ENCODE data around the gene PSMD11.

Gene PSMD11

GRCh38 chr17:32515677-32516383 is 71.5 kb downstream of the PSMD11 start:
- Histone ChIP-seq H3K79me2 (ENCODE audit: insufficient read depth, low read length) (no peaks in the 10 kb centered on the region), H3K4me2 (ENCODE audit: low read length) (no peak overlapping the region), H3K4me3 (ENCODE audit: low read depth, low read length, poor library complexity, severe bottlenecking) (no peak overlapping the region), H2AFZ (ENCODE audit: low read length) (no peak overlapping the region), H4K20me1 (ENCODE audit: insufficient read depth, low read length) (no peaks in the 10 kb centered on the region), H3K9ac (ENCODE audit: low read length) (no peak overlapping the region), H3K9me2 (ENCODE audit: low read depth, low read length) (no peaks in the 10 kb centered on the region), H3K27me3 (ENCODE audit: insufficient read depth, low read length) (peaks cover 5% of the 10 kb centered on the region), H3K9me3 (ENCODE audit: low read length) (no peaks in the 10 kb centered on the region), H3K27ac (ENCODE audit: low read depth, low read length, poor library complexity, severe bottlenecking) (no peak overlapping the region), H3F3A (ENCODE audit: insufficient read depth, low read length) (no peaks in the 10 kb centered on the region), H3K36me3 (ENCODE audit: insufficient read depth, low read length) (no peaks in the 10 kb centered on the region), H3K4me1 (ENCODE audit: insufficient read depth, low read length, severe bottlenecking) (peaks cover 13% of the 10 kb centered on the region)
- TF ChIP-seq CTCF (IDR thresholded peaks at IDR 0.05; ENCODE audit: low read length) (no peak), EZH2 (IDR thresholded peaks at IDR 0.05; ENCODE audit: borderline replicate concordance, low read length) (no peak)

- Histone ChIP-seq H3K9ac (ENCODE audit: low read length) (no peak overlapping the region), H3K36me3 (ENCODE audit: insufficient read depth, low read length) (no peaks in the 10 kb centered on the region), H3K27ac (ENCODE audit: low read depth, low read length, poor library complexity, severe bottlenecking) (no peak overlapping the region), H3K9me3 (ENCODE audit: low read length) (no peaks in the 10 kb centered on the region), H3K4me3 (ENCODE audit: low read depth, low read length, poor library complexity, severe bottlenecking) (no peak overlapping the region), H3K9me2 (ENCODE audit: low read depth, low read length) (no peaks in the 10 kb centered on the region), H3K4me2 (ENCODE audit: low read length) (no peak overlapping the region), H3K79me2 (ENCODE audit: insufficient read depth, low read length) (no peaks in the 10 kb centered on the region), H4K20me1 (ENCODE audit: insufficient read depth, low read length) (no peaks in the 10 kb centered on the region), H3K27me3 (ENCODE audit: insufficient read depth, low read length) (peaks cover 5% of the 10 kb centered on the region), H3F3A (ENCODE audit: insufficient read depth, low read length) (no peaks in the 10 kb centered on the region), H2AFZ (ENCODE audit: low read length) (no peak overlapping the region), H3K4me1 (ENCODE audit: insufficient read depth, low read length, severe bottlenecking) (peaks cover 13% of the 10 kb centered on the region)
- TF ChIP-seq EZH2 (IDR thresholded peaks at IDR 0.05; ENCODE audit: borderline replicate concordance, low read length) (no peak), CTCF (IDR thresholded peaks at IDR 0.05; ENCODE audit: low read length) (no peak)
Measured at GRCh38 chr17:32516450-32516849, 72.1 kb downstream of the PSMD11 start.

GRCh38 chr17:32516940-32517701 is 72.8 kb downstream of the PSMD11 start:
- Histone ChIP-seq H3K27ac (ENCODE audit: low read depth, low read length, poor library complexity, severe bottlenecking) (no peak overlapping the region), H3K9me3 (ENCODE audit: low read length) (no peaks in the 10 kb centered on the region), H3K4me1 (ENCODE audit: insufficient read depth, low read length, severe bottlenecking) (peaks cover 13% of the 10 kb centered on the region), H4K20me1 (ENCODE audit: insufficient read depth, low read length) (no peaks in the 10 kb centered on the region), H2AFZ (ENCODE audit: low read length) (no peak overlapping the region), H3K9me2 (ENCODE audit: low read depth, low read length) (no peaks in the 10 kb centered on the region), H3K9ac (ENCODE audit: low read length) (no peak overlapping the region), H3K79me2 (ENCODE audit: insufficient read depth, low read length) (no peaks in the 10 kb centered on the region), H3K27me3 (ENCODE audit: insufficient read depth, low read length) (peaks cover 5% of the 10 kb centered on the region), H3K4me3 (ENCODE audit: low read depth, low read length, poor library complexity, severe bottlenecking) (no peak overlapping the region), H3K36me3 (ENCODE audit: insufficient read depth, low read length) (no peaks in the 10 kb centered on the region), H3K4me2 (ENCODE audit: low read length) (no peak overlapping the region), H3F3A (ENCODE audit: insufficient read depth, low read length) (no peaks in the 10 kb centered on the region)
- TF ChIP-seq CTCF (IDR thresholded peaks at IDR 0.05; ENCODE audit: low read length) (no peak), EZH2 (IDR thresholded peaks at IDR 0.05; ENCODE audit: borderline replicate concordance, low read length) (no peak)

All from OCI-LY1 (cell line).